ENCODE results near the gene LLCFC1. TPM values are rescaled to one million over a fixed set of nuclear protein-coding genes. Genes with fewer than 3 reads are reported as not detected.

LLCFC1 gene
- total and polyA plus RNA-seq, 12 donors = not detected

- H3K4me3 ChIP-seq = no peak overlapping the region
- no peaks in the 10 kb centered on the region for H3K27me3 ChIP-seq
- TF ChIP-seq, protein P1, sequence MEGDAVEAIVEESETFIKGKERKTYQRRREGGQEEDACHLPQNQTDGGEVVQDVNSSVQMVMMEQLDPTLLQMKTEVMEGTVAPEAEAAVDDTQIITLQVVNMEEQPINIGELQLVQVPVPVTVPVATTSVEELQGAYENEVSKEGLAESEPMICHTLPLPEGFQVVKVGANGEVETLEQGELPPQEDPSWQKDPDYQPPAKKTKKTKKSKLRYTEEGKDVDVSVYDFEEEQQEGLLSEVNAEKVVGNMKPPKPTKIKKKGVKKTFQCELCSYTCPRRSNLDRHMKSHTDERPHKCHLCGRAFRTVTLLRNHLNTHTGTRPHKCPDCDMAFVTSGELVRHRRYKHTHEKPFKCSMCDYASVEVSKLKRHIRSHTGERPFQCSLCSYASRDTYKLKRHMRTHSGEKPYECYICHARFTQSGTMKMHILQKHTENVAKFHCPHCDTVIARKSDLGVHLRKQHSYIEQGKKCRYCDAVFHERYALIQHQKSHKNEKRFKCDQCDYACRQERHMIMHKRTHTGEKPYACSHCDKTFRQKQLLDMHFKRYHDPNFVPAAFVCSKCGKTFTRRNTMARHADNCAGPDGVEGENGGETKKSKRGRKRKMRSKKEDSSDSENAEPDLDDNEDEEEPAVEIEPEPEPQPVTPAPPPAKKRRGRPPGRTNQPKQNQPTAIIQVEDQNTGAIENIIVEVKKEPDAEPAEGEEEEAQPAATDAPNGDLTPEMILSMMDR (IDR thresholded peaks at IDR 0.05) = no peak
- no peak for TF ChIP-seq POLR2A (IDR thresholded peaks at IDR 0.05)
- H3K9me3 ChIP-seq (replicated peaks in 1 of 3) = no peaks in the 10 kb centered on the region
- H3K36me3 ChIP-seq (replicated peaks in 1 of 2) = no peaks in the 10 kb centered on the region
- no peak overlapping the region for H3K27ac ChIP-seq
- WGBS, 4 donors = 49 to 57% (median 53%) methylated on average over 3 to 5 of the region's 5 CpGs
- intact Hi-C loops (cut with DNase I) = no loop called here
- DNase-seq = no peak
- no peaks in the 10 kb centered on the region for H3K4me1 ChIP-seq (replicated peaks in 1 of 2)
Measured at GRCh38 chr7:142932386-142933091, 6.7 kb upstream of the LLCFC1 start.

DNA sequence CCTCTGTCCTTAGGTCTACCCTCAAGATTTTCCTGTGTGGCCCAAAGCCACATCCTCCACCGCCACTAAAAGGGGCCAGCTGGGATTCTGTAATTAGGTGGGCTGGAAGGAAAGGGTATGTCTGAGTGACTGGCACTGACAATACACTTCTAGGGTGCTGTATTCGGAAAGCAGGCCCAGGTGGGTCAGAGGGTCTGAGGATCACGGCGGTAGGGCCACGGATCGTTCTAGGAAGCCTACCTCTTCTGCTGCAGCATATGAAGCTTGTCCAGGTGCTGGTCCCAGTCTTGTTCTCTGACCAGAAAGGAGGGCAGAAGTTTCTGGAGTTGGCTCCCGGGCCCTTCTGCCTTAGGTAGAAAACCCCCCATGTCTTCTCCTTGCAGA, 6.2 kb upstream of the LLCFC1 start:
- Histone ChIP-seq H3K36me3 (replicated peaks in 1 of 2) (no peaks in the 10 kb centered on the region), H3K27ac (no peak overlapping the region), H3K4me3 (no peak overlapping the region), H3K27me3 (no peaks in the 10 kb centered on the region), H3K9me3 (replicated peaks in 1 of 3) (no peaks in the 10 kb centered on the region), H3K4me1 (replicated peaks in 1 of 2) (no peaks in the 10 kb centered on the region)
- 80 to 88% (median 84%) methylated on average over 7 of the region's 7 CpGs for WGBS, 4 donors
- no peak for DNase-seq
- intact Hi-C loops (cut with DNase I) = no loop called here
- TF ChIP-seq, protein P1 (IDR thresholded peaks at IDR 0.05) = no peak
- no peak for TF ChIP-seq POLR2A (IDR thresholded peaks at IDR 0.05)

DNA sequence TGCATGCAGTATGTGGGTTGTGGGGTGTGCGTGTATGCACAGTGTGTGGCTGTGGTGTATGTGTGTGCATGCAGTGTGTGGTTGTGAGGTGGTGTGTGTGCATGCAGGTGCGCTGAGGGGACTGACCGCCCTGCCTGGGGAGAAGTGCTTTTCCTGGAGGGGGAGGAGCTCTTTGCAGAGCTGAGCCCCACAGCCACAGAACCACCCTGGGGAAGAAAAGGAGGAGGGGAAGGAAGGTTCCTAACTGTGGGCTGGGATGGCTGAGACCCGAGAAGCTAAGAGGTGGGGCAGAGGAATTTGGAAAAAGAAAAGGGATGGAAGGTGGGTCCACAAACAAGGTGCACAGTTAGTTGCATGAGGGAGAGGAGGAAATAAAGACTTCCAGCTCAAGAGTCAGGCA, 5.7 kb upstream of the LLCFC1 start, which contains the start of gene TRPV5:
Gene TRPV5 (minus strand): TSS at position 123 of the 400 bp plus-strand sequence. CDS start 287 bp downstream, outside the sequence.
- Histone ChIP-seq H3K27ac (no peak within 1 kb of the TSS), H3K27me3 (no peaks in the 10 kb centered on the region), H3K9me3 (replicated peaks in 1 of 3) (no peaks in the 10 kb centered on the region), H3K36me3 (replicated peaks in 1 of 2) (no peaks in the 10 kb centered on the region), H3K4me1 (replicated peaks in 1 of 2) (no peaks in the 10 kb centered on the region), H3K4me3 (no peak within 1 kb of the TSS)
- WGBS, 4 donors = 67 to 84% (median 72%) methylated on average over 4 of the region's 4 CpGs
- TF ChIP-seq, protein P1 (IDR thresholded peaks at IDR 0.05) = no peak
- TF ChIP-seq POLR2A (IDR thresholded peaks at IDR 0.05) = no peak
- intact Hi-C loops (cut with DNase I) = no loop called here
- no peak for DNase-seq

GRCh38 chr7:142934056-142934455, 5.2 kb upstream of the LLCFC1 start:
- TF ChIP-seq, protein P1 (IDR thresholded peaks at IDR 0.05) = no peak
- no peak for TF ChIP-seq POLR2A (IDR thresholded peaks at IDR 0.05)
- 64 to 75% (median 70%) methylated on average over 12 of the region's 12 CpGs for WGBS, 4 donors
- intact Hi-C loops (cut with DNase I) = no loop called here

More at GRCh38 chr7:142934056-142934455, 5.2 kb upstream of the LLCFC1 start:
- H3K27ac ChIP-seq = no peak overlapping the region
- no peaks in the 10 kb centered on the region for H3K27me3 ChIP-seq
- no peaks in the 10 kb centered on the region for H3K9me3 ChIP-seq (replicated peaks in 1 of 3)
- no peaks in the 10 kb centered on the region for H3K36me3 ChIP-seq (replicated peaks in 1 of 2)
- no peaks in the 10 kb centered on the region for H3K4me1 ChIP-seq (replicated peaks in 1 of 2)
- DNase-seq = no peak
- no peak overlapping the region for H3K4me3 ChIP-seq

Data from adrenal gland (tissue), 12 donors.